GM12875 (cell line): Measurements from ENCODE around the gene UNC5B.

Source experiments
- H3K4me3 ChIP-seq: one replicate; pipeline ENCODE4 v1.5.1; 2011; ENCODE audit warnings: low read depth, low read length, control low read depth
- CTCF ChIP-seq: IDR thresholded peaks from 2 replicates; pipeline ENCODE4 v1.5.1; 2011; ENCODE audit warnings: low read depth, mild to moderate bottlenecking, control low read depth, inconsistent platforms, low read length, moderate library complexity, borderline replicate concordance; ENCODE audit not compliant: insufficient read depth

UNC5B gene

GRCh38 chr10:71206911-71207310 lies 5.5 kb upstream of the UNC5B start:
- TF ChIP-seq CTCF, result no peak

GRCh38 chr10:71207578-71207977 lies 4.8 kb upstream of the UNC5B start:
- no peak overlapping the region for H3K4me3 ChIP-seq

More at GRCh38 chr10:71206911-71207310, 5.5 kb upstream of the UNC5B start:
- no peak overlapping the region for H3K4me3 ChIP-seq

GRCh38 chr10:71209352-71209715 lies 3.0 kb upstream of the UNC5B start:
- no peak for TF ChIP-seq CTCF
- no peak overlapping the region for H3K4me3 ChIP-seq

More at GRCh38 chr10:71207578-71207977, 4.8 kb upstream of the UNC5B start:
- TF ChIP-seq CTCF, result no peak

- no peak for TF ChIP-seq CTCF
- H3K4me3 ChIP-seq, result no peak overlapping the region
Measured at GRCh38 chr10:71209731-71210541, 2.4 kb upstream of the UNC5B start.

GRCh38 chr10:71210542-71210871 lies 1.9 kb upstream of the UNC5B start:
- no peak overlapping the region for H3K4me3 ChIP-seq
- no peak for TF ChIP-seq CTCF

- TF ChIP-seq CTCF, result no peak
- H3K4me3 ChIP-seq, result no peak overlapping the region
Measured at GRCh38 chr10:71211053-71211452, 1.3 kb upstream of the UNC5B start.

GRCh38 chr10:71211775-71212317 lies 524 bp upstream of the UNC5B start:
- no peak overlapping the region for H3K4me3 ChIP-seq
- TF ChIP-seq CTCF, result no peak
